Measurements from ENCODE around the gene SPATA31D3.
"Not testable (repeated sequence)": the region's sequence is repeated elsewhere in the genome, so short reads cannot be mapped to it uniquely, and the experiment has no call there.

The SPATA31D3 gene

DNA sequence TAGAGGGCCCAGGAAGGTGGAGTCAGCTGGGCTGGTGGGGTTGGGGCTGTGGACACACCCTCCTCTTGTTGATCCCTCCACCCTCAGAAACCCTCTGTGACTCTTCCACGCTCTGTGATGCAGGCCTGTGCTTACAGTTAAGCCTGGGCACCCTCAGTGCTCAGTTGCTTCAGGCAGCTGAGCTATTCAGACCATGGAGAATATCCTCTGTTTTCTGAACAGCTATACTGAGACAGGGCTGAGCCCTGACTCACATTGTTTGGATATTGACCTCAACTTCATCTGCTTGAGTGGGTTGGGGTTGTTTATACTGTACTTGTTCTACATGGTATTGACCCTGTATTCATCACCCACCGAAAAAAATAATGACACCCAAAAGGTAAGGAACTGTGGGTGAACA lies at the start of gene SPATA31D3:
Gene SPATA31D3 (plus strand): TSS at position 108 of the 400 bp plus-strand sequence. CDS start 86 bp downstream, at position 194.
- not testable (repeated sequence) for DNase-seq

DNA sequence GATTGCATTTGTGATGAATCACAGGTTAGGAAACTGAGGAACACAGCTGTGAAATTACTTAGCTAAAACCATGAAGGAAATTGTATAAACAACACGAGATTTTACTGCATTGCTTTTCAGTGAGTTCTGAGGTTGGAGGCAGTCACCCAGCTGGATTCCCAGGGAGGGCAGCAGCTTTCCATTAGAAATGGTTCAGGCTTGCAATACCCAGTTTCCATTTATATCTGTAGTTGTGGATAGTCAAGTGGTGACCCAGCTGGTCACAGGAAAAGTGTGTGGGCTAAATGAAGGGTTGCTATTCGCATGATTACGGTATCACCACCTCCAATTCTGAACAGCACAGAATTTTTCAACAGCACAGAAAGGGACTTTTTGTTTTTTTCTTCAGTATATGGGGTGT lies 49.4 kb upstream of the SPATA31D3 start:
- no peak for DNase-seq

- no peak for DNase-seq
Observed at GRCh38 chr9:81894891-81895290, 48.4 kb upstream of the SPATA31D3 start.

GRCh38 chr9:81896070-81896469 lies 47.2 kb upstream of the SPATA31D3 start:
- DNase-seq: no peak

- no peak for DNase-seq
Observed at GRCh38 chr9:81898851-81899250, 44.4 kb upstream of the SPATA31D3 start.

GRCh38 chr9:81902196-81902595 lies 41.1 kb upstream of the SPATA31D3 start:
- DNase-seq: no peak

GRCh38 chr9:81902626-81903025 lies 40.7 kb upstream of the SPATA31D3 start:
- DNase-seq: no peak

DNA sequence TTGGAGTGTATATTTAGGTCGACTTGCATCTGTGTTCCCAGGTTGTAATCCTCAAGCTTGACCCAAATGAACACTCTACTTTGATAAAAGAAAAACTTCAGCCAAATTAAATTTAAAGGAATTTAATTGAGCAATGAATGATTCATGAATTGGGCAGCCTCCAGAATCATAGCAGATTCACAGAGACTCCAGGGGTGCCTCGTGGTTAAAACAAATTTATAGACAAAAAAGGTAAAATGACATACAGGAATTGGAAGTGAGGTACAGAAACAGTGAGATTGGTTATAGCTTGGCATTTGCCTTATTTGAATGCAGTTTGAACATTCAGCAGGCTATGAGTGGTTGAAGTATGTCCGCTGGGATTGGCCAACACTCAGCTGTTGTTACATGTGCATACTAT lies 36.6 kb upstream of the SPATA31D3 start:
- DNase-seq: no peak

- no peak for DNase-seq
Observed at GRCh38 chr9:81912135-81912534, 31.2 kb upstream of the SPATA31D3 start.

DNA sequence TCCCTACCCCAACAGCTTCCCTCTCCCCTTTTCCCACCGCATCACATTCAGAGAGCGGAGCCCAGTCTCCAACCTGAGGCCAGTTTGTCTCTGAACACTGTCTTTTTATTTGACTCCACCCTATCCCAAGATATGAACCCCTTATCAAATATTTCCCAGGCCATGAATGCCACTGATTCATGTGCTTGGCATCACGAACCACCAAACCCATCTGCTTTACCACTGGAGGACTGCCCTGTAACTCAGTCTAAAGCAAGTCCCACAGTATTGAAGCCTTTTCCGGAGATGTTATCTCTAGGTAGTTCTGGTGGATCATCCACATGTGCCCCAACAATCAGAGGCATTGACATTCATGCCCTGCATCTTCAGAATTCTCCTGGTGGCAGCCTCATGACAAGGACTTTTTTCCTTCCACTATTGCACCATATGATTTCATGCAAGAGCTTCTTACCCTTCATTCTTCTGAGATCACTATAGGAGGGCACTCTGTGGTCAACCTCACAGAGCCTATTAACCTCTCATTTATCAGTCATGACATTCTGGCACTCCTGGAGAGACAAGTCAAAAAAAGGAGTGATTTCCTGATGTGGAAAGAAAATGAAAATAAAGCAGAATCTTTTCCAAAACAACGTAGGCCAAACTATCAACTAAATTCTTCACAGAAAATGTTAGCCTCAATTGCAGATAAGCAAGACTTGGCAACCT lies 27.3 kb upstream of the SPATA31D3 start:
- DNase-seq: no peak

DNA sequence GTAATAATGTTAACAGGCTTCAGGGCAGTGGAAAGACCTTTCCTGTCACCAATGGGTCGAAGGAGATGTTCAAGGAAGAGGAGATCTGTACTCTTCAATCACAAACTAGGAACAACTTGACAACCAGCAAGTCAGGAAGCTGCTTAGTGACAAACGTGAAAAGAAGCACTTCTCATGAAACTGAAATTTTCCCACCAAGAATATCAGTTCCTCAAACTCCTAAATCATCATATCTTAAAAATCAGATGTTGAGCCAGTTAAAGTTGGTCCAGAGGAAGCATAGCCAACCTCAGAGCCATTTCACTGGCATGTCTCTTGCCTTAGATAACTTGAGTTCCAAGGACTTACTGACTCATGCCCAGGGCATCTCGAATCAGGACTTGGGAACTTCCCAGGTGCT lies 24.8 kb upstream of the SPATA31D3 start:
- DNase-seq: not testable (repeated sequence)

DNA sequence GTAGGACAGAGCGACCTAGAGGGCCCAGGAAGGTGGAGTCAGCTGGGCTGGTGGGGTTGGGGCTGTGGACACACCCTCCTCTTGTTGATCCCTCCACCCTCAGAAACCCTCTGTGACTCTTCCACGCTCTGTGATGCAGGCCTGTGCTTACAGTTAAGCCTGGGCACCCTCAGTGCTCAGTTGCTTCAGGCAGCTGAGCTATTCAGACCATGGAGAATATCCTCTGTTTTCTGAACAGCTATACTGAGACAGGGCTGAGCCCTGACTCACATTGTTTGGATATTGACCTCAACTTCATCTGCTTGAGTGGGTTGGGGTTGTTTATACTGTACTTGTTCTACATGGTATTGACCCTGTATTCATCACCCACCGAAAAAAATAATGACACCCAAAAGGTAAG lies 15.0 kb upstream of the SPATA31D3 start, which contains the start of gene SPATA31D4:
Gene SPATA31D4 (plus strand): TSS at position 124 of the 400 bp plus-strand sequence. CDS start 86 bp downstream, at position 210.
- not testable (repeated sequence) for DNase-seq

DNA sequence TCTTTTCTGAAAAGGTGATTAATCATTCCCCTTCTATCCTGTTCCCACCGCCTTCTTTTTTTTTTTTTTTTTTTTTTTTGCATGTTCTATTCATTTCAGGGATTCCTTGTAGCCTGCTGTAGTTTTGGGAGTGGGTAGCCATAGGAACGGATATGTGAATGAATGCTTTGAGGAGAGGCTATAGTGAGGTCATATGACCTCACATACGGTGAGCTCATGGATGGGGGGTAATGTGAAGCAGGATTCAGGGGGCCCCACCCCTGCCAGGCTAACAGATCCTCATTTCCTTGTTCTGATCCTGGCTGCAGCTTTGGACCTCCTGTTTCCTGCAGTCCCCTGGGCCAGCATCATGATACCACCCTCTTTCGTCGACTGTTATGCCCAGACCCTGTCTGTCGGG lies 13.2 kb upstream of the SPATA31D3 start:
- not testable (repeated sequence) for DNase-seq

GRCh38 chr9:81933547-81933946 lies 9.8 kb upstream of the SPATA31D3 start:
- not testable (repeated sequence) for DNase-seq

DNA sequence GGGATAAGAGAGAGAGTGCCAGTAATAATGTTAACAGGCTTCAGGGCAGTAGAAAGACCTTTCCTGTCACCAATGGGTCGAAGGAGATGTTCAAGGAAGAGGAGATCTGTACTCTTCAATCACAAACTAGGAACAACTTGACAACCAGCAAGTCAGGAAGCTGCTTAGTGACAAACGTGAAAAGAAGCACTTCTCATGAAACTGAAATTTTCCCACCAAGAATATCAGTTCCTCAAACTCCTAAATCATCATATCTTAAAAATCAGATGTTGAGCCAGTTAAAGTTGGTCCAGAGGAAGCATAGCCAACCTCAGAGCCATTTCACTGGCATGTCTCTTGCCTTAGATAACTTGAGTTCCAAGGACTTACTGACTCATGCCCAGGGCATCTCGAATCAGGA lies 5.3 kb downstream of the SPATA31D3 start:
- not testable (repeated sequence) for DNase-seq

DNA sequence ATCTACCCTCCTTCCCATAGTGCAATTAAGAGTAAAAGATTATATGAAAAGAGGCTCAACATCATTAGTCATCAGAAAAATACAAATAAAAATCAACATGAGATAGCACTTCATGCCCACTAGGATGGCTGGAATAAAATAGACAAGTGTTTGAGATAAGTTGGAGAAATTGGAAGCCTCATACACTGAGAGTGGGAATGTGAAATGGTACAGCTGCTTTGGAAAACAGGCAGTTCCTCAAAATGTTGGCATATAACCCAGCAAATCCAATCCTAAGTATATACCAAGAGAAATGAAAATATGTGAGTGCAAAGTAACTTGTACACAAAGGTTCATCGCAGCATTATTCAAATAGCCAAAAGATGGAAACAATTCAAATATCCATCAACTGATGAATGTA lies 9.8 kb downstream of the SPATA31D3 start:
- DNase-seq: no peak

- no peak for DNase-seq
Observed at GRCh38 chr9:81955625-81956024, 12.3 kb downstream of the SPATA31D3 start.

GRCh38 chr9:81964218-81965171 lies 21.2 kb downstream of the SPATA31D3 start:
- no peak for DNase-seq

DNA sequence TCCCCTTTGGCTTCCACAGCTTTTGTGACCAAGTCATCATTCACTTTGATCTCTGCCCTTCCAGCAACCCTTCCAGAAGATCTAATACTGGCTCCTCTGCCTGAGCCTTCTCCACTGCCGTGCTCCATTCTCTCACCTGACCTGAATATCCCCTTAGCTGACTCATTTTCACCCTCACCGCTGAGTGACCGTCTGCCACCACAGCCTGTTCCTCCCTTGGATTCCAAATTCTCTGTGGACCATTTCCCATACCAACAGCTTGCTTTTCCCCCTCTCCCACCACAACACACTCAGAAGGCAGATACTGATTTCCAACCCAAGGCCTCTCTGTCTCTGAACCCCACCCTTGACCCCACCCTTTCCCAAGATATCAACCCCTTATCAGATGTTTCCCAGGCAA lies 24.7 kb downstream of the SPATA31D3 start:
- no peak for DNase-seq

GRCh38 chr9:81969971-81970370 lies 26.7 kb downstream of the SPATA31D3 start:
- DNase-seq: no peak

- DNase-seq: no peak
Observed at GRCh38 chr9:81971727-81972126, 28.4 kb downstream of the SPATA31D3 start.

DNA sequence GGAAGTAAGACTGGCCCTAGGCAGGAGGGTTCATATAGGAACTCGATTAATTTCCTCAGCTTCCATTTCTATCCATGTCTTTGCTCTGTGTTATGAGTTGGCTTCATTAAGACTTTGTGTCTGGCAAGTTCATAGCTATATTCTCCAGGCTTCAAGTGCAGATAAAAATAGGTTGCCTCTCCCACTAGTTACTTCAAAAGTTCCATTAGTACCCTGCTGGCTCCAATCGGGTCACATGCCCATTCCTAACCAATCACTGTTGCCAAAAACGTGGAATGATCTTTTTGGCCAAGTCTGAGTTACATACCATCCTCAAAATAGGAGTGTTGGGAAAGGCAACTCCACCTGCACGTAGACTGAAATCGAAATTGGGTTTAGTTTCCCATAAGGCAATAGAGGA lies 31.5 kb downstream of the SPATA31D3 start:
- DNase-seq: no peak

- DNase-seq: no peak
Observed at GRCh38 chr9:81976351-81976750, 33.1 kb downstream of the SPATA31D3 start.

- DNase-seq: no peak
Observed at GRCh38 chr9:81979196-81979595, 35.9 kb downstream of the SPATA31D3 start.
